OCI-LY1 (cell line): ENCODE results near the gene BMP8A.
A peak's percentile ranks its signal among the peaks of the same experiment; 100 is the strongest.

Experiments used
- H2AFZ ChIP-seq: fragments of 200-600 bp; sonication (generic), shearing (Covaris generic); 2 replicates; pipeline ENCODE4 v1.6.0; 2014; ENCODE audit warnings: antibody characterized with exemption, mild to moderate bottlenecking, low read length
- H3F3A ChIP-seq: fragments of 200-600 bp; sonication (generic), shearing (Covaris generic); 2 replicates; pipeline ENCODE4 v1.6.0; 2014; ENCODE audit warnings: mild to moderate bottlenecking, antibody characterized with exemption, low read length, moderate library complexity; ENCODE audit not compliant: insufficient read depth
- H3K27ac ChIP-seq: fragments of 200-600 bp; sonication (generic); 2 replicates; pipeline ENCODE4 v1.5.1; 2014; ENCODE audit warnings: low read length, mixed run types, mild to moderate bottlenecking, low read depth; ENCODE audit not compliant: poor library complexity, severe bottlenecking
- H3K27me3 ChIP-seq: fragments of 200-600 bp; sonication (generic); 2 replicates; pipeline ENCODE4 v1.6.0; 2014; ENCODE audit warnings: antibody characterized with exemption, mild to moderate bottlenecking, low read length, moderate library complexity; ENCODE audit not compliant: insufficient read depth
- H3K36me3 ChIP-seq: fragments of 200-600 bp; sonication (generic); 2 replicates; pipeline ENCODE4 v1.6.1; 2014; ENCODE audit warnings: mild to moderate bottlenecking, antibody characterized with exemption, low read length, moderate library complexity, mixed read lengths; ENCODE audit not compliant: insufficient read depth
- H3K4me1 ChIP-seq: fragments of 200-600 bp; sonication (generic); 2 replicates; pipeline ENCODE4 v1.5.1; 2014; ENCODE audit warnings: mild to moderate bottlenecking, low read length, moderate library complexity; ENCODE audit not compliant: insufficient read depth, severe bottlenecking
- H3K4me2 ChIP-seq: fragments of 200-600 bp; sonication (generic), shearing (Covaris generic); 2 replicates; pipeline ENCODE4 v1.6.1; 2014; ENCODE audit warnings: low read length
- H3K4me3 ChIP-seq: fragments of 200-600 bp; sonication (generic); 2 replicates; pipeline ENCODE4 v1.5.1; 2014; ENCODE audit warnings: low read length, low read depth, mild to moderate bottlenecking, mixed read lengths; ENCODE audit not compliant: poor library complexity, severe bottlenecking
- H3K79me2 ChIP-seq: fragments of 200-600 bp; shearing (Covaris generic); 2 replicates; pipeline ENCODE4 v1.6.1; 2016; ENCODE audit warnings: mixed run types, low read length, mixed read lengths; ENCODE audit not compliant: insufficient read depth
- H3K9ac ChIP-seq: fragments of 200-600 bp; sonication (generic), shearing (Covaris generic); 2 replicates; pipeline ENCODE4 v1.6.1; 2014; ENCODE audit warnings: mild to moderate bottlenecking, low read length, mixed read lengths
- H3K9me2 ChIP-seq: fragments of 200-600 bp; sonication (generic), shearing (Covaris generic); 2 replicates; pipeline ENCODE4 v1.6.1; 2014; ENCODE audit warnings: low read depth, mild to moderate bottlenecking, low read length, mixed read lengths
- H3K9me3 ChIP-seq: fragments of 200-600 bp; shearing (Covaris generic); 2 replicates; pipeline ENCODE4 v1.6.1; 2014; ENCODE audit warnings: low read length, mixed read lengths
- H4K20me1 ChIP-seq: fragments of 200-600 bp; sonication (generic), shearing (Covaris generic); 2 replicates; pipeline ENCODE4 v1.6.0; 2016; ENCODE audit warnings: mild to moderate bottlenecking, low read length; ENCODE audit not compliant: insufficient read depth
- EZH2 ChIP-seq: fragments of 200-600 bp; sonication (generic), shearing (Covaris generic); IDR thresholded peaks from 2 replicates; pipeline ENCODE4 v1.8.0; 2017; ENCODE audit warnings: borderline replicate concordance, mixed run types, mild to moderate bottlenecking, antibody characterized with exemption, low read length, moderate library complexity, mixed read lengths
- TF ChIP-seq, protein P1 (sequence below): fragments of 200-600 bp; sonication (generic), shearing (Covaris generic); IDR thresholded peaks from 2 replicates; pipeline ENCODE4 v1.5.1; 2017; ENCODE audit warnings: mild to moderate bottlenecking, antibody characterized with exemption, low read length, moderate library complexity, mixed read lengths

The BMP8A gene

DNA sequence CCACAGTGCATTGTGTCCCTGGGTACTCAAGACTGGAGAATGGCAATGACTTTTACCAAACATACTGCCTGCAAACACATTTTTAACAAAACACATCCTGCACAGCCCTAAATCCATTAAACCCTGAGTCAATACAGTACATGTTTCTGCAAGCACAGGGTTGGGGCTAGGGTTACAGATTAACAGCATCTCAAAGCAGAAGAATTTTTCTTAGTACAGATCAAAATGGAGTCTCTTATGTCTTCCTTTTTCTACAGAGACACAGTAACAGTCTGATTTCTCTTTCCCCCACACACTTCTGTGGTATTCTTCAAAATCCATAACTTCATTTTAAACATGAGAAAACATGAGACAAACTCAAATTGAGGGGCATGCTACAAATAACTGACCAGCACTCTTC lies 13.9 kb downstream of the BMP8A start:
- Histone ChIP-seq H3K79me2 (no peaks in the 10 kb centered on the region), H3K4me1 (peaks cover 6% of the 10 kb centered on the region)

DNA sequence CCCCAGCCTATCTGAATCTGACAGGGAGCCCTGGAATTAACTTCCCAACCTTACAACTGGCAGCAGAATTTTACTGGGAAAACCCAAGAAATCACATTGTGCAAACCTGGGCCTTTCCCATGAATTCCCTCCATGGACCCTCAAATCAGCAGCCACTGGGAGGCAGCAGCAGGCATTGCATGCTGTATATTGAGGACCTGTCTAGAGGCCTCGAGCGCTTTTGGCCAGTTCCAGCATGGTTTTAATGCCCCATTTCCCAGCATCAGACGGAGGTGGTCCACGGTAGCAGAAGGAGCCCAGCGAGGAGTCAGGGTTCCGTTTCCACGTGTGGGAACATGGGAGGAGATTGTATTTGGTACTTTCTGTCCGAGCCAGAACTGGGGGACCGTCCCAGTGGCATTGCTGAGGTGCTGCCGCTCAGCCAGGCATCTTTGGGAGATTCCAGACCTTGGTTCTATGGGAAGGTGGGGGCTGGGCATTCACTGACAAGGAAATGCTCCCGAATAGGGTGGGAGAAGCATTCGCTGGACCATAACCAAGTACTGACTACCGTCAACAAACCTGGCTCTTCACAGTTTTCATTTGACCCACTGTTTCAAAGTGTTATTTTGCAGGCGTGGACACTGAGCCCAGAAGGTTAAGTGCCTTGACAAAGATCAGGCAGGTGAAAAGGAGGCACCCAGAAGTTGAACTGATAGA lies 15.9 kb downstream of the BMP8A start:
- Histone ChIP-seq H3K4me2 (no peak overlapping the region), H2AFZ (no peak overlapping the region), H3K79me2 (no peaks in the 10 kb centered on the region), H3K9me2 (no peaks in the 10 kb centered on the region), H3K9ac (no peak overlapping the region), H3K9me3 (no peaks in the 10 kb centered on the region), H3K27me3 (no peaks in the 10 kb centered on the region), H3K27ac (no peak overlapping the region), H3K4me3 (no peak overlapping the region), H3K4me1 (peaks cover 6% of the 10 kb centered on the region), H4K20me1 (no peaks in the 10 kb centered on the region), H3F3A (no peaks in the 10 kb centered on the region), H3K36me3 (no peaks in the 10 kb centered on the region)
- TF ChIP-seq, protein P1, sequence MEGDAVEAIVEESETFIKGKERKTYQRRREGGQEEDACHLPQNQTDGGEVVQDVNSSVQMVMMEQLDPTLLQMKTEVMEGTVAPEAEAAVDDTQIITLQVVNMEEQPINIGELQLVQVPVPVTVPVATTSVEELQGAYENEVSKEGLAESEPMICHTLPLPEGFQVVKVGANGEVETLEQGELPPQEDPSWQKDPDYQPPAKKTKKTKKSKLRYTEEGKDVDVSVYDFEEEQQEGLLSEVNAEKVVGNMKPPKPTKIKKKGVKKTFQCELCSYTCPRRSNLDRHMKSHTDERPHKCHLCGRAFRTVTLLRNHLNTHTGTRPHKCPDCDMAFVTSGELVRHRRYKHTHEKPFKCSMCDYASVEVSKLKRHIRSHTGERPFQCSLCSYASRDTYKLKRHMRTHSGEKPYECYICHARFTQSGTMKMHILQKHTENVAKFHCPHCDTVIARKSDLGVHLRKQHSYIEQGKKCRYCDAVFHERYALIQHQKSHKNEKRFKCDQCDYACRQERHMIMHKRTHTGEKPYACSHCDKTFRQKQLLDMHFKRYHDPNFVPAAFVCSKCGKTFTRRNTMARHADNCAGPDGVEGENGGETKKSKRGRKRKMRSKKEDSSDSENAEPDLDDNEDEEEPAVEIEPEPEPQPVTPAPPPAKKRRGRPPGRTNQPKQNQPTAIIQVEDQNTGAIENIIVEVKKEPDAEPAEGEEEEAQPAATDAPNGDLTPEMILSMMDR, result peak; percentile 34
- TF ChIP-seq EZH2, result no peak

More for the DNA sequence above, 13.9 kb downstream of the BMP8A start:
- Histone ChIP-seq H3K4me2 (no peak overlapping the region), H4K20me1 (no peaks in the 10 kb centered on the region), H3K9me2 (no peaks in the 10 kb centered on the region), H3K36me3 (no peaks in the 10 kb centered on the region), H3F3A (no peaks in the 10 kb centered on the region), H3K27ac (no peak overlapping the region), H3K9ac (no peak overlapping the region), H2AFZ (no peak overlapping the region), H3K4me3 (no peak overlapping the region), H3K27me3 (no peaks in the 10 kb centered on the region), H3K9me3 (no peaks in the 10 kb centered on the region)
- no peak for TF ChIP-seq EZH2
- TF ChIP-seq, protein P1, result no peak

DNA sequence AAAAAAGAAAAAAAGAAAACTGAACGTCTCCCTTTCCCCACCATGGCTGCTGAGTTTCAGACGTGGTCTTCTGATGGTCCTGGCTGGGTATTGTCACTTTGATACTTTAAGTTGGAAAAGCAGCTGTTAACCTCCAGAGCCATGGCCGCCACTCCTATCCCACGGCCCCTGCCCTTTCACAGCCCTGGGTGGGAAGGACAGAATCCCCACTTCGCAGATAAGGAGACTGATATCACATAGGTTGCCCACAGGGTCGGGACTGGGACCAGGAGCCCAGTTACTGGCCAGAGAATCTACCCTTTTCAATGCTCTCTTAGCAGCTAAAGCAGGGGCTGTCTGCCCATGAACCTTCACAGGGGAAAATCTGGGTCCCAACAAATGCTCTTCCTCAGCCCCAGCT lies 16.8 kb downstream of the BMP8A start:
- Histone ChIP-seq H3K27me3 (no peaks in the 10 kb centered on the region), H2AFZ (no peak overlapping the region), H3K4me3 (no peak overlapping the region), H3K9ac (no peak overlapping the region), H3K27ac (no peak overlapping the region), H4K20me1 (no peaks in the 10 kb centered on the region), H3K79me2 (no peaks in the 10 kb centered on the region), H3K9me3 (no peaks in the 10 kb centered on the region), H3K4me1 (peaks cover 6% of the 10 kb centered on the region), H3F3A (no peaks in the 10 kb centered on the region), H3K9me2 (no peaks in the 10 kb centered on the region), H3K4me2 (no peak overlapping the region), H3K36me3 (no peaks in the 10 kb centered on the region)
- no peak for TF ChIP-seq EZH2
- TF ChIP-seq, protein P1, result no peak
